HEK293T (cell line): ENCODE measurements around the gene NFYC.

Experiments used
- CTCF ChIA-PET: fragments of 350-600 bp; formaldehyde crosslinking; extraction: SDS; loops from one replicate; lab custom pipeline; 2021; ENCODE audit warnings: antibody characterized with exemption, inconsistent platforms; lab: Yijun Ruan, JAX
- POLR2A ChIA-PET: fragments of 350-600 bp; formaldehyde crosslinking; extraction: SDS; loops from one replicate; lab custom pipeline; 2020; ENCODE audit warnings: antibody characterized with exemption, inconsistent platforms; lab: Yijun Ruan, JAX
- DNase-seq: peaks from one replicate; pipeline ENCODE4 v3.0.0; 2012; ENCODE audit warnings: mixed read lengths; ENCODE audit errors: extremely low spot score
- ARNT ChIP-seq: fragments of 450-650 bp; IDR thresholded peaks from 2 replicates; pipeline ENCODE4 v1.6.1; 2017; ENCODE audit warnings: mild to moderate bottlenecking
- BHLHE40 ChIP-seq: fragments of 450-650 bp; IDR thresholded peaks from 2 replicates; pipeline ENCODE4 v1.6.1; 2016; ENCODE audit warnings: mild to moderate bottlenecking, moderate library complexity, borderline replicate concordance
- CTBP1 ChIP-seq: fragments of 450-650 bp; IDR thresholded peaks from 2 replicates; pipeline ENCODE4 v1.6.1; 2016; ENCODE audit warnings: borderline replicate concordance
- ELF4 ChIP-seq: fragments of 450-650 bp; IDR thresholded peaks from 2 replicates; pipeline ENCODE4 v1.6.1; 2017; ENCODE audit warnings: antibody characterized with exemption
- FOXA1 ChIP-seq: fragments of 450-650 bp; IDR thresholded peaks from 2 replicates; pipeline ENCODE4 v1.6.1; 2016; ENCODE audit warnings: mild to moderate bottlenecking
- FOXK2 ChIP-seq: fragments of 450-650 bp; IDR thresholded peaks from 2 replicates; pipeline ENCODE4 v1.6.1; 2016; ENCODE audit warnings: mild to moderate bottlenecking
- FOXM1 ChIP-seq: fragments of 450-650 bp; IDR thresholded peaks from 2 replicates; pipeline ENCODE4 v1.6.1; 2017; ENCODE audit warnings: mild to moderate bottlenecking, borderline replicate concordance
- HDGF ChIP-seq: fragments of 450-650 bp; IDR thresholded peaks from 2 replicates; pipeline ENCODE4 v1.6.1; 2017; ENCODE audit warnings: antibody characterized with exemption, borderline replicate concordance
- L3MBTL2 ChIP-seq: fragments of 450-650 bp; conservative IDR thresholded peaks from 2 replicates; pipeline ENCODE4 v1.6.1; 2016; ENCODE audit warnings: mild to moderate bottlenecking
- LEF1 ChIP-seq: fragments of 450-650 bp; IDR thresholded peaks from 2 replicates; pipeline ENCODE4 v1.6.1; 2017; ENCODE audit warnings: mild to moderate bottlenecking, borderline replicate concordance
- NFRKB ChIP-seq: fragments of 450-650 bp; IDR thresholded peaks from 2 replicates; pipeline ENCODE4 v1.6.1; 2016; ENCODE audit warnings: mild to moderate bottlenecking, moderate library complexity
- PKNOX1 ChIP-seq: fragments of 450-650 bp; IDR thresholded peaks from 2 replicates; pipeline ENCODE4 v1.6.1; 2016
- SP1 ChIP-seq: fragments of 450-650 bp; IDR thresholded peaks from 2 replicates; pipeline ENCODE4 v1.6.1; 2017
- SUZ12 ChIP-seq: fragments of 450-650 bp; IDR thresholded peaks from 2 replicates; pipeline ENCODE4 v1.6.1; 2016; ENCODE audit warnings: mild to moderate bottlenecking
- TARDBP ChIP-seq: fragments of 450-650 bp; IDR thresholded peaks from 2 replicates; pipeline ENCODE4 v1.6.1; 2016
- ZNF384 ChIP-seq: fragments of 450-650 bp; IDR thresholded peaks from 2 replicates; pipeline ENCODE4 v1.6.1; 2016

The NFYC gene

DNA sequence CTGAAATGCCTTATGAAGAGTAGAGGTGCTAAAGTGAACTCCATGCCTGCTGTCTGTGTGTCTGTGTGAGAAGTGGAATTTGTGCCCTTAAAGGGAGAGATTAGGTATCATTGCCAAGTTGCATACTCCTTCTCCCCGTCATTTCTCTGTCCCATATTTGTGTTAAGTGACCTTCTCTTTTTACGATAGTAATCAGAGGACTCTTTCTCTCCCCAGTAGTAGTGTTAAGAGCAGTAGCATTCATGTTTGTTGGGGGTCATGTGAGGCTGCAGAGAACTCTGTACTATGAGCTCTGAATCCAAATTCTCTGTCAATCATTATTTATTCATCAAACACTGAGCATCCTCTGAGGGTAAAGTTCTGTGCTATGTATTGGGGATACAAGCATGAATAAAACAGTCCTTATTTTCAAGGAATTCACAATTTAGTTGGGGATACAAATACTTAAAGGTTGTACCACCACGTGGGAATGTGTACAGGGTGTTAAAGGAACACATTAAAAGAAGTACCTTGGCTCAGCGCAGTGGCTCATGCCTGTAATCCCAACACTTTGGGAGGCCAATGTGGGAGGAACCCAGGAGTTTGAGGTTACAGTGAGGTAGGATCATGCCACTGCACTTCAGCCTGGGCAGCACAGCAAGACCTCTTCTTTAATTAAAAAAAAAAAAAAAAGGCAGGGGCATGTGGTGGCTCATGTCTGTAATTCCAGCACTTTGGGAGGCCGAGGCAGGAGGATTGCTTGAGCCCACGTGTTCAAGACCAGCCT is 67.3 kb downstream of the NFYC start:
- DNase-seq = no peak
- ChIA-PET POLR2A (interaction anchor here (3.4 kb wide), 1 partner anchor 67 kb away, joined by 14 read pairs; the partner anchor contains the start of gene NFYC), CTCF (no interaction called here)
- no peak for TF ChIP-seq SUZ12
- TF ChIP-seq FOXA1 = no peak
- TF ChIP-seq ZNF384 = no peak
- TF ChIP-seq FOXK2 = no peak
- no peak for TF ChIP-seq CTBP1
- no peak for TF ChIP-seq FOXM1

DNA sequence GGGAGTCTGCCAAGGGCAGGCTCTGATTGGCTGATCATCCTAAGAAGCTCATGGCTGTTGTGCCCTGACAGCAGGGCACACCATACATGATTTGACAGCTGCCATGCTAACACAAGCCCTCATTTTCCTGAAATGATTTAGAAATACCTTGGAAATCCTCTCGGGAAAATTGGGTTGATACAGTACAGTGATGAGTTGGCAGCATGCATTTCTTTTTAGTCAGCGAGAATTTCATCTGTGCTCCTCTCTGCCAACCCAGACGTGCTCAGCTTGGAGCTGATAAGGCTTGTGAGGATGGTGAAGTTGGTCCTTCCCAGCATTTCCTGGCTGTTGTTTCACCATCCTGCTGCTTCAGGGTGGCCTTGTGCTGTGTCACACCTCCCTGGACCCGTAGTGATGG is 69.5 kb downstream of the NFYC start:
- ChIA-PET CTCF (no interaction called here), POLR2A (no interaction called here)
- no peak for TF ChIP-seq SUZ12
- TF ChIP-seq CTBP1 = no peak
- TF ChIP-seq L3MBTL2 = no peak
- TF ChIP-seq SP1 = no peak
- no peak for TF ChIP-seq HDGF
- no peak for TF ChIP-seq LEF1
- TF ChIP-seq TARDBP = no peak
- TF ChIP-seq NFRKB = no peak
- no peak for TF ChIP-seq PKNOX1
- no peak for TF ChIP-seq BHLHE40
- TF ChIP-seq FOXK2 = no peak
- no peak for TF ChIP-seq FOXA1
- no peak for DNase-seq

GRCh38 chr1:40762144-40762923 is 70.8 kb downstream of the NFYC start:
- DNase-seq = no peak
- ChIA-PET CTCF (interaction anchor here (0.8 kb wide), 1 partner anchor 12 kb away, joined by 5 read pairs; no protein-coding TSS in a partner anchor), POLR2A (no interaction called here)
- no peak for TF ChIP-seq PKNOX1
- no peak for TF ChIP-seq L3MBTL2
- TF ChIP-seq FOXM1 = no peak
- TF ChIP-seq SUZ12 = no peak
- no peak for TF ChIP-seq NFRKB
- TF ChIP-seq HDGF = no peak
- no peak for TF ChIP-seq LEF1
- no peak for TF ChIP-seq TARDBP
- no peak for TF ChIP-seq ZNF384
- TF ChIP-seq FOXA1 = no peak
- TF ChIP-seq SP1 = no peak
- TF ChIP-seq BHLHE40 = no peak
- no peak for TF ChIP-seq ARNT
- no peak for TF ChIP-seq ELF4
- TF ChIP-seq CTBP1 = no peak
- no peak for TF ChIP-seq FOXK2

- ChIA-PET POLR2A (interaction anchor here (1.2 kb wide), 1 partner anchor 73 kb away, joined by 3 read pairs; the partner anchor contains the start of gene NFYC), CTCF (interaction anchor here (2.3 kb wide), 1 partner anchor 10 kb away, joined by 32 read pairs; no protein-coding TSS in a partner anchor)
- no peak for DNase-seq
- no peak for TF ChIP-seq BHLHE40
- no peak for TF ChIP-seq FOXK2
These were observed 72.4 kb downstream of the NFYC start for GRCh38 chr1:40763742-40764532.

- CTCF ChIA-PET = interaction anchor here (0.6 to 2.3 kb wide), 3 partner anchors 9 to 44 kb away, joined by 3 to 32 read pairs (median 3); no protein-coding TSS in a partner anchor
- TF ChIP-seq SP1 (no peak), ELF4 (no peak), PKNOX1 (no peak), FOXA1 (no peak), TARDBP (no peak), FOXM1 (no peak), SUZ12 (no peak), BHLHE40 (no peak), ZNF384 (no peak), FOXK2 (no peak), LEF1 (no peak), CTBP1 (no peak)
- POLR2A ChIA-PET = interaction anchor here (1.2 to 1.4 kb wide), 2 partner anchors 20 to 74 kb away, joined by 3 read pairs; partner anchors contain the start of gene NFYC
- no peak for DNase-seq
These were observed 73.5 kb downstream of the NFYC start for GRCh38 chr1:40764981-40765380.
